Neural crest cell (in vitro differentiated cells): Measurements from ENCODE around the gene SALL3. TPM values are rescaled to one million over a fixed set of nuclear protein-coding genes. Genes with fewer than 3 reads are reported as not detected.

Source experiments
- DNase-seq: peaks from one replicate; pipeline ENCODE4 v3.0.0; 2021; ENCODE audit warnings: low read depth, mixed read lengths, low spot score
- H3K27ac Mint-ChIP-seq: one replicate; pipeline ENCODE4 v1.8.0; 2021; ENCODE audit warnings: mild to moderate bottlenecking, mixed read lengths; ENCODE audit not compliant: unreplicated experiment
- H3K27me3 Mint-ChIP-seq: 2 replicates; pipeline ENCODE4 v1.8.0; 2021; ENCODE audit warnings: low read depth, mild to moderate bottlenecking, mixed read lengths
- H3K36me3 Mint-ChIP-seq: 2 replicates; pipeline ENCODE4 v1.8.0; 2021; ENCODE audit warnings: low read depth, mild to moderate bottlenecking, mixed read lengths
- H3K4me1 Mint-ChIP-seq: 2 replicates; pipeline ENCODE4 v1.8.0; 2021; ENCODE audit warnings: mixed read lengths
- H3K4me3 Mint-ChIP-seq: one replicate; pipeline ENCODE4 v1.8.0; 2021; ENCODE audit warnings: mild to moderate bottlenecking, mixed read lengths
- H3K9me3 Mint-ChIP-seq: 2 replicates; pipeline ENCODE4 v1.8.0; 2021; ENCODE audit warnings: mixed read lengths
- total RNA-seq: library from RNA; stranded (reverse); gene quantifications from 2 replicates; pipeline ENCODE4 v1.2.1, GENCODE V29; 2021
- TF ChIP-seq, protein P1 (sequence below): fragments of 200-600 bp; sonication (generic); conservative IDR thresholded peaks from 2 replicates; pipeline ENCODE4 v1.5.0; 2021; ENCODE audit warnings: antibody characterized with exemption, mild to moderate bottlenecking

SALL3 gene
- total RNA-seq, 1 donor from 2014 or later, result 9.1 TPM

DNA sequence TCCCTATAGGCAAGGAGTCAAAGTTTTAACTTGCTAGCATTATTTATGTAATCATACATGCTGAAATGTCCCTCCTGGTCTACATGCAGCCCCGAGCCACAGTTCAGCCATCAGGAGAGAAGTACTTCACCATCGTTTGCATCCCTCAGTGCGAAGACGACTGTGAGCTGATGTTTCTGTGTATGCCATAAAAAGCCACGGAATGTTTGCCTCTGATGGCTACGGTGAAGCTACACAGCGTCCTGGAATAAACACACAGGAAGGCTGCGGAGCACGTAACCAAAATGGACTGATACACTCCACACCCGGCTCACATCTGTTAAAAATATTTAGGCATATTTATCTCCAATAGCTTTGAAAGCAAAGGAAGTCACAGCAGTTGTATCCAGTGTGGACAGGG is 4.3 kb upstream of the SALL3 start:
- TF ChIP-seq, protein P1, sequence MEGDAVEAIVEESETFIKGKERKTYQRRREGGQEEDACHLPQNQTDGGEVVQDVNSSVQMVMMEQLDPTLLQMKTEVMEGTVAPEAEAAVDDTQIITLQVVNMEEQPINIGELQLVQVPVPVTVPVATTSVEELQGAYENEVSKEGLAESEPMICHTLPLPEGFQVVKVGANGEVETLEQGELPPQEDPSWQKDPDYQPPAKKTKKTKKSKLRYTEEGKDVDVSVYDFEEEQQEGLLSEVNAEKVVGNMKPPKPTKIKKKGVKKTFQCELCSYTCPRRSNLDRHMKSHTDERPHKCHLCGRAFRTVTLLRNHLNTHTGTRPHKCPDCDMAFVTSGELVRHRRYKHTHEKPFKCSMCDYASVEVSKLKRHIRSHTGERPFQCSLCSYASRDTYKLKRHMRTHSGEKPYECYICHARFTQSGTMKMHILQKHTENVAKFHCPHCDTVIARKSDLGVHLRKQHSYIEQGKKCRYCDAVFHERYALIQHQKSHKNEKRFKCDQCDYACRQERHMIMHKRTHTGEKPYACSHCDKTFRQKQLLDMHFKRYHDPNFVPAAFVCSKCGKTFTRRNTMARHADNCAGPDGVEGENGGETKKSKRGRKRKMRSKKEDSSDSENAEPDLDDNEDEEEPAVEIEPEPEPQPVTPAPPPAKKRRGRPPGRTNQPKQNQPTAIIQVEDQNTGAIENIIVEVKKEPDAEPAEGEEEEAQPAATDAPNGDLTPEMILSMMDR, result no peak
- H3K27me3 Mint-ChIP-seq, result peaks cover 78% of the 10 kb centered on the region
- no peak for DNase-seq
- H3K36me3 Mint-ChIP-seq, result peaks cover 9% of the 10 kb centered on the region
- H3K9me3 Mint-ChIP-seq, result no peaks in the 10 kb centered on the region
- peak overlapping the region; percentile 79 for H3K4me3 Mint-ChIP-seq
- H3K27ac Mint-ChIP-seq, result no peak overlapping the region
- H3K4me1 Mint-ChIP-seq, result peaks cover 32% of the 10 kb centered on the region

DNA sequence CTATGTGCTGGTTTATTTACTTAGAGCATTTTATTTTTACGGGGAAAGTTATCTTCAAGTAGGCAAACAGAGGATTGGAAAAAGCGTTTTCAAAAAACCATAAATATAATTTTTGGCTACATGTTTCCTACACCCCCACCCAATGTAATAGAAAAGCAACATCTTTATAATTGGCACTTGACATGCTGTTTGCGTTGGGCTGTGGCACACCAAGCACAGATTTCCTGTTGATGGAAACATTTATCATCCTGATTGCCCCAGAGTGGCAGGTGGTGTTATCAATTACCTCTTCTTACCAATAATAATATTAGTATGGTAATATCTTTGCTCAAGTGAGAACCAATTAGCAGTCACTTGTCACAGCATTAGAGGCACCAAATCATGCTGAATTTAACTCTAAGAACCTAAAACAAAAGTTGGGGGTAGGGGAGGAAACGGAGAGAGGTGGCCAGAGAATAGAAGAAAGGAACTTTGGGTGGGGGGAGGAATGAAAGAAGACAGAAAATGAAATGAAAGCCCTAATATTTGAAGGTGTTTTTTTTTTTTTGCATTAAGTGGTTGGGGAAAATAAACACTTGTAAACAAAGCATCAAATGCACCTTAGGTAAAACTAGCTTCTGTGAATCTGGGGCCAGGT is 3.8 kb upstream of the SALL3 start:
- Mint-ChIP-seq H3K4me1 (peaks cover 32% of the 10 kb centered on the region), H3K27ac (no peak overlapping the region), H3K27me3 (peaks cover 74% of the 10 kb centered on the region), H3K4me3 (peak overlapping the region; percentile 83), H3K9me3 (no peaks in the 10 kb centered on the region), H3K36me3 (peaks cover 9% of the 10 kb centered on the region)
- DNase-seq, result no peak
- TF ChIP-seq, protein P1, result no peak

DNA sequence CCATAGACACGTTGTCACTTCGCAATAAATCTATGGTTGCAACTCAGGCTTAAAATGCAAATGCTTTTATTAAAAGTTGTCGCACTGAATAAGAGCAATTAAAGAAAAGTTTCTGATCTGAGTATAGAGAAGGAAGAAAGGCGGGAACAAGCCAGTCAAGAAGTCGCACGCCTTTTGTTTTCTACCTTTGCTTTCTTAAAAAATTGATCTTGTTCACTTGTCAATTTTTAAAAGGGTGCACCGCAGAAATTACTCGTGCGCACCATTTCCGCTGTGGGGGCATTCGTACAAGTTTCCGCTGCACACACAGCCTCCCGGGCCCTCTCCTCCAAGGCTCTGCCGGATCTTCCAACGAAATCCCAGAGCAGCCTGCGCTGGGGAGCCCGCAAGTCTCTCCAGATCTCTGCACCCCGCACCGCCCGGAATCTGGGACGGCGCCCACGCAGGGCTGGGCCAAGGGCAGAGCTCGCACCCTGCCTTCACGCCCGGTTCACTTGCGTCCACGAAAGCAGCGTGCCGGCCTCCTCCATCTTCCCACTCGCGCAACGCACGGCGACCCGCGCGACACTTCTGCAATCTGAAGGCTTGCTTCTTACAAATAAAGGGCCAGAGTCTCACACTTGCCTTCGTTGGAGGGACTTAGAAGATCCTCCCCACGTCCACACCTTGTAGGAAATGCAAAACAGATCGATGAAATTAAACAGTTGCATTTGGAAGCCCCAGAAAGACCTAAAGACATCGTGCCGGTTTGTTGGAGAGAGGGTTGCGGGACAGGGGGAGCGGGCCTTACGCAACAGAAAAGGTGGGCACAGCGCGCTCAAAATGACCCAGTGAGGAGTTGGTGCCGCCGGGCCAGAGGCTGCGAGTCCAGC is 2.6 kb upstream of the SALL3 start:
- H3K9me3 Mint-ChIP-seq, result no peaks in the 10 kb centered on the region
- H3K27ac Mint-ChIP-seq, result no peak overlapping the region
- TF ChIP-seq, protein P1, result no peak
- peak overlapping the region; percentile 83 for H3K4me3 Mint-ChIP-seq
- peaks cover 9% of the 10 kb centered on the region for H3K36me3 Mint-ChIP-seq
- H3K27me3 Mint-ChIP-seq, result peaks cover 73% of the 10 kb centered on the region
- peaks cover 39% of the 10 kb centered on the region for H3K4me1 Mint-ChIP-seq
- no peak for DNase-seq

DNA sequence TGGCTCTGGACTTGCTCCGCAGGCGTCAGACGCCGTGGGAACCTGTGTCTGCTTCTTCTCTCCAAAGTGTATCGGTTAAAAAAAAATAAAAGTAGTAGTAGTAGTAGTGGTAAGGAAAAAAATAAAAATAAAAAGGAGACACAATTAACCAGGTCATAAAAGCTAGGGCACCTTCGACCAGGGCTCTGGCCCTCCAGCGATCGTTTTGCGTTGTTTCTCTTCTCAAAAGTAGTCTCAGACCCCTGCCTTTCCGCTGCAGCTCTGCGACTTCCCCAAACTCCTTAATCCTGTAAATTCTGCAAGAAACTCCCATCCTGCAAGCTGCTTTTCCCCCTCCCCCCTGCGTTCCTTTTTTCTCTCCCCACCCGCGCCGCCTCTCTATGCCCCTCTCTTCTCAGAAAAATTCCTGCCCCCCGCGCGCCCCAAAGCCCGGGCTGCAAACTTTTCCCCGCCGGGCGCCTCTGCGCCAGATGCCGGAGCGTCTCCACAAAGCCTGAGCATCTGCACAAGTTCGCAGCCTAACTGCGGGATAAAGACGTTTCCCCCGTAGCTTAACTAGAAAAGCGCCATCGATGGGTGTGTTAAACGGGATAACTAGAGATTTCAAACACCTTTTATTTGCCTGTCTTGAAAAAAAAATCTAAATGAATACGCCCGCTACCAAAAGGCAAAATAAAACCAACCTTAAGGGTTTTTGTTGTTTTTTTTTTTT is 1.8 kb upstream of the SALL3 start:
- DNase-seq, result no peak

More for the DNA sequence above, 1.8 kb upstream of the SALL3 start:
- peak overlapping the region; percentile 83 for H3K4me3 Mint-ChIP-seq
- peaks cover 9% of the 10 kb centered on the region for H3K36me3 Mint-ChIP-seq
- peaks cover 44% of the 10 kb centered on the region for H3K4me1 Mint-ChIP-seq
- TF ChIP-seq, protein P1, result no peak
- peaks cover 73% of the 10 kb centered on the region for H3K27me3 Mint-ChIP-seq
- no peak overlapping the region for H3K27ac Mint-ChIP-seq
- no peaks in the 10 kb centered on the region for H3K9me3 Mint-ChIP-seq
